Measurements from ENCODE around the gene UFSP1.

Gene UFSP1

GRCh38 chr7:100867776-100868485 is 21.6 kb downstream of the UFSP1 start:
- H3K4me3 ChIP-seq (ENCODE audit: low read depth in 1 of 2, low read length in 2 of 2) = peak overlapping the region; percentile 68 to 72
- H3K27me3 ChIP-seq (ENCODE audit: control insufficient read depth in 1 of 2, insufficient read depth in 2 of 2, low read length in 2 of 2) = no peaks in the 10 kb centered on the region
- H3K9ac ChIP-seq (ENCODE audit: low read depth in 1 of 2, low read length in 2 of 2) = peak overlapping the region; percentile 76 to 87
- peak overlapping the region; percentile 81 for H3K27ac ChIP-seq (ENCODE audit: low read depth, low read length)
- H3K4me1 ChIP-seq (ENCODE audit: control insufficient read depth in 1 of 2, insufficient read depth in 2 of 2, low read length in 2 of 2) = peaks cover 22 to 32% of the 10 kb centered on the region in 2 donors
- no peaks in the 10 kb centered on the region for H3K9me3 ChIP-seq (ENCODE audit: control insufficient read depth in 1 of 2, low read length in 2 of 2)
- peaks cover 0 to 16% of the 10 kb centered on the region in 2 donors for H3K36me3 ChIP-seq (ENCODE audit: control insufficient read depth in 1 of 2, insufficient read depth in 2 of 2, low read length in 2 of 2)

GRCh38 chr7:100867040-100867775 is 22.3 kb downstream of the UFSP1 start, which contains the start of gene TRIP6:
TSS of gene TRIP6 (plus strand) at chr7:100867387. CDS start at chr7:100867498, 111 bp downstream.
- peaks cover 0 to 12% of the 10 kb centered on the region in 2 donors for H3K36me3 ChIP-seq (ENCODE audit: control insufficient read depth in 1 of 2, insufficient read depth in 2 of 2, low read length in 2 of 2)
- peak within 1 kb of the TSS; percentile 68 to 72 for H3K4me3 ChIP-seq (ENCODE audit: low read depth in 1 of 2, low read length in 2 of 2)
- H3K9ac ChIP-seq (ENCODE audit: low read depth in 1 of 2, low read length in 2 of 2) = peak within 1 kb of the TSS; percentile 76 to 87
- no peaks in the 10 kb centered on the region for H3K9me3 ChIP-seq (ENCODE audit: control insufficient read depth in 1 of 2, low read length in 2 of 2)
- H3K27me3 ChIP-seq (ENCODE audit: control insufficient read depth in 1 of 2, insufficient read depth in 2 of 2, low read length in 2 of 2) = no peaks in the 10 kb centered on the region
- peak within 1 kb of the TSS; percentile 81 for H3K27ac ChIP-seq (ENCODE audit: low read depth, low read length)
- H3K4me1 ChIP-seq (ENCODE audit: control insufficient read depth in 1 of 2, insufficient read depth in 2 of 2, low read length in 2 of 2) = peaks cover 22 to 32% of the 10 kb centered on the region in 2 donors

GRCh38 chr7:100866729-100867039 is 22.8 kb downstream of the UFSP1 start:
- no peaks in the 10 kb centered on the region for H3K9me3 ChIP-seq (ENCODE audit: control insufficient read depth in 1 of 2, low read length in 2 of 2)
- peaks cover 0 to 15% of the 10 kb centered on the region in 2 donors for H3K36me3 ChIP-seq (ENCODE audit: control insufficient read depth in 1 of 2, insufficient read depth in 2 of 2, low read length in 2 of 2)
- H3K4me3 ChIP-seq (ENCODE audit: low read depth in 1 of 2, low read length in 2 of 2) = peak overlapping the region; percentile 68 to 72
- H3K4me1 ChIP-seq (ENCODE audit: control insufficient read depth in 1 of 2, insufficient read depth in 2 of 2, low read length in 2 of 2) = peaks cover 22 to 32% of the 10 kb centered on the region in 2 donors
- peak overlapping the region; percentile 76 to 87 for H3K9ac ChIP-seq (ENCODE audit: low read depth in 1 of 2, low read length in 2 of 2)
- peak overlapping the region; percentile 57 for H3K27ac ChIP-seq (ENCODE audit: low read depth, low read length)
- no peaks in the 10 kb centered on the region for H3K27me3 ChIP-seq (ENCODE audit: control insufficient read depth in 1 of 2, insufficient read depth in 2 of 2, low read length in 2 of 2)

- H3K36me3 ChIP-seq (ENCODE audit: control insufficient read depth in 1 of 2, insufficient read depth in 2 of 2, low read length in 2 of 2) = peaks cover 0 to 16% of the 10 kb centered on the region in 2 donors
- H3K4me1 ChIP-seq (ENCODE audit: control insufficient read depth in 1 of 2, insufficient read depth in 2 of 2, low read length in 2 of 2) = peaks cover 22 to 32% of the 10 kb centered on the region in 2 donors
- H3K4me3 ChIP-seq (ENCODE audit: low read depth in 1 of 2, low read length in 2 of 2) = peak overlapping the region; percentile 68 to 72
- no peaks in the 10 kb centered on the region for H3K9me3 ChIP-seq (ENCODE audit: control insufficient read depth in 1 of 2, low read length in 2 of 2)
- no peaks in the 10 kb centered on the region for H3K27me3 ChIP-seq (ENCODE audit: control insufficient read depth in 1 of 2, insufficient read depth in 2 of 2, low read length in 2 of 2)
- peak overlapping the region; percentile 76 to 87 for H3K9ac ChIP-seq (ENCODE audit: low read depth in 1 of 2, low read length in 2 of 2)
- peak overlapping the region; percentile 57 for H3K27ac ChIP-seq (ENCODE audit: low read depth, low read length)
These were observed 23.4 kb downstream of the UFSP1 start for GRCh38 chr7:100865938-100866728.

- Histone ChIP-seq H3K9ac (ENCODE audit: low read depth in 1 of 2, low read length in 2 of 2) (peak overlapping the region in 1 of 2 donors; percentile 16), H3K36me3 (ENCODE audit: control insufficient read depth in 1 of 2, insufficient read depth in 2 of 2, low read length in 2 of 2) (peaks cover under 1 to 22% of the 10 kb centered on the region in 2 donors), H3K27me3 (ENCODE audit: control insufficient read depth in 1 of 2, insufficient read depth in 2 of 2, low read length in 2 of 2) (no peaks in the 10 kb centered on the region), H3K27ac (ENCODE audit: low read depth, low read length) (no peak overlapping the region), H3K4me3 (ENCODE audit: low read depth in 1 of 2, low read length in 2 of 2) (peak overlapping the region; percentile 68 to 72), H3K9me3 (ENCODE audit: control insufficient read depth in 1 of 2, low read length in 2 of 2) (no peaks in the 10 kb centered on the region), H3K4me1 (ENCODE audit: control insufficient read depth in 1 of 2, insufficient read depth in 2 of 2, low read length in 2 of 2) (peaks cover 22 to 32% of the 10 kb centered on the region in 2 donors)
These were observed 24.1 kb downstream of the UFSP1 start for GRCh38 chr7:100865372-100865911.

- H3K4me1 ChIP-seq (ENCODE audit: control insufficient read depth in 1 of 2, insufficient read depth in 2 of 2, low read length in 2 of 2) = peaks cover 22 to 32% of the 10 kb centered on the region in 2 donors
- no peak overlapping the region for H3K4me3 ChIP-seq (ENCODE audit: low read depth in 1 of 2, low read length in 2 of 2)
- no peaks in the 10 kb centered on the region for H3K27me3 ChIP-seq (ENCODE audit: control insufficient read depth in 1 of 2, insufficient read depth in 2 of 2, low read length in 2 of 2)
- H3K9me3 ChIP-seq (ENCODE audit: control insufficient read depth in 1 of 2, low read length in 2 of 2) = no peaks in the 10 kb centered on the region
- no peak overlapping the region for H3K27ac ChIP-seq (ENCODE audit: low read depth, low read length)
- peaks cover 9 to 28% of the 10 kb centered on the region in 2 donors for H3K36me3 ChIP-seq (ENCODE audit: control insufficient read depth in 1 of 2, insufficient read depth in 2 of 2, low read length in 2 of 2)
- H3K9ac ChIP-seq (ENCODE audit: low read depth in 1 of 2, low read length in 2 of 2) = no peak overlapping the region
These were observed 25.2 kb downstream of the UFSP1 start for GRCh38 chr7:100864263-100864845.

GRCh38 chr7:100863406-100863950 is 26.0 kb downstream of the UFSP1 start:
- Histone ChIP-seq H3K9ac (ENCODE audit: low read depth in 1 of 2, low read length in 2 of 2) (no peak overlapping the region), H3K27ac (ENCODE audit: low read depth, low read length) (no peak overlapping the region), H3K9me3 (ENCODE audit: control insufficient read depth in 1 of 2, low read length in 2 of 2) (no peaks in the 10 kb centered on the region)

GRCh38 chr7:100861616-100861985 is 27.9 kb downstream of the UFSP1 start:
- Histone ChIP-seq H3K4me1 (ENCODE audit: control insufficient read depth in 1 of 2, insufficient read depth in 2 of 2, low read length in 2 of 2) (peaks cover 17 to 21% of the 10 kb centered on the region in 2 donors), H3K36me3 (ENCODE audit: control insufficient read depth in 1 of 2, insufficient read depth in 2 of 2, low read length in 2 of 2) (peaks cover 9 to 36% of the 10 kb centered on the region in 2 donors), H3K27ac (ENCODE audit: low read depth, low read length) (no peak overlapping the region), H3K9me3 (ENCODE audit: control insufficient read depth in 1 of 2, low read length in 2 of 2) (no peaks in the 10 kb centered on the region), H3K27me3 (ENCODE audit: control insufficient read depth in 1 of 2, insufficient read depth in 2 of 2, low read length in 2 of 2) (no peaks in the 10 kb centered on the region), H3K4me3 (ENCODE audit: low read depth in 1 of 2, low read length in 2 of 2) (no peak overlapping the region), H3K9ac (ENCODE audit: low read depth in 1 of 2, low read length in 2 of 2) (no peak overlapping the region)

More at GRCh38 chr7:100863406-100863950, 26.0 kb downstream of the UFSP1 start:
- H3K36me3 ChIP-seq (ENCODE audit: control insufficient read depth in 1 of 2, insufficient read depth in 2 of 2, low read length in 2 of 2) = peaks cover 9 to 36% of the 10 kb centered on the region in 2 donors
- H3K4me3 ChIP-seq (ENCODE audit: low read depth in 1 of 2, low read length in 2 of 2) = no peak overlapping the region
- peaks cover 22 to 32% of the 10 kb centered on the region in 2 donors for H3K4me1 ChIP-seq (ENCODE audit: control insufficient read depth in 1 of 2, insufficient read depth in 2 of 2, low read length in 2 of 2)
- H3K27me3 ChIP-seq (ENCODE audit: control insufficient read depth in 1 of 2, insufficient read depth in 2 of 2, low read length in 2 of 2) = no peaks in the 10 kb centered on the region

Measured in duodenal mucosa (tissue), 2 donors.